HG02973 (cell line): ENCODE measurements around the gene IL17REL.

ENCODE experiments used
- ATAC-seq: cut with Tn5 transposase; IDR thresholded peaks from one replicate; pipeline ENCODE4 v1.9.1; 2021; ENCODE audit warnings: moderate library complexity; ENCODE audit not compliant: unreplicated experiment

Gene IL17REL

DNA sequence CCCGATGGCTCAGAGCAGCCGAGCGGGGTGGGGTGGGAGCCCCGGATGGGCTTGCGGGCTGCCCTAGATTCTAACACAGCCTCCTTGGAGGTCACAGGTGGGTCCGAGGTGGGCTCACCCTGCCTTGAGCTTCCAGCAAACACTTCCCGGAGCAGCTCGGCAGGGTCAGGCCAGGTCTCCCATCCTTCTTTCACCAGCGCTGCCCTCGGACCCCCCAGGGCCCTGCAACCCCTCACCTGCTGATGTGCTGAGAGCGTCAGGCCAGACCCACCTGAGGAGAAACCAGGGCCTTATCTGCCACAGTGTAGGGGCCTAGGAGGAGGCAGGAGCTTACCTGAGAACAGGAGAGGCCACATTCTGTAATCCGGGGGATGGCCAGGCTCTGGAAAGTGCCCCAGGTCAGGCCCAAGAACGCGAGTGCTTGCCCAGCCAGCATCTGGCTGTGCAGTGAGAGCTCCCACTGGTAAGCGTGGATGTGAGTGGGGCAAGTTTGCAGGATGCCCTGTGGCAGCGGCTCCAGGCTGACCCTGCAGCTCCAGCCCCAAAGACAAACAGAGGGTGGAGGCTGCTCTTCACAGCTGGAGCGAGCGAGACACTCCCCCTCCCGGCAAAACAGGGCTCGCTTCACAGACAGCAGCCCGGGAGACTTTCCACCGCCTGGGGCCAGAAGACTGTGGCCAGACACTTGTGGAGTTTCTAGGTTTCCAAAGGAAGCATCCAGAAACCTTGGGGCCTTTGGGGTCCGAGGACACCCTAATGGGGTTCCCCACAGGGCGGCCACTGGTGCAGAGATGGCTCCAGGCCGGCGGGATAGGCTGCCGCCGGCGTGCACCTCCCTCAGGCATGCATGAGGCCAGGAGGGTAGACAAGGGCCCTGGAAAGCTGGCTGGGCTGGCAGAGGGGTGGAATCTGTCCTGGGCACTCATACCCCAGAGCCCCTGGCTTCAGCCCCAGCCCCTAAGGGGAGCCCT lies at the start of gene IL17REL:
IL17REL (minus strand) TSS at position 555 of the 971 bp plus-strand sequence; CDS start at position 436, 119 bp downstream.
- no peak for ATAC-seq

DNA sequence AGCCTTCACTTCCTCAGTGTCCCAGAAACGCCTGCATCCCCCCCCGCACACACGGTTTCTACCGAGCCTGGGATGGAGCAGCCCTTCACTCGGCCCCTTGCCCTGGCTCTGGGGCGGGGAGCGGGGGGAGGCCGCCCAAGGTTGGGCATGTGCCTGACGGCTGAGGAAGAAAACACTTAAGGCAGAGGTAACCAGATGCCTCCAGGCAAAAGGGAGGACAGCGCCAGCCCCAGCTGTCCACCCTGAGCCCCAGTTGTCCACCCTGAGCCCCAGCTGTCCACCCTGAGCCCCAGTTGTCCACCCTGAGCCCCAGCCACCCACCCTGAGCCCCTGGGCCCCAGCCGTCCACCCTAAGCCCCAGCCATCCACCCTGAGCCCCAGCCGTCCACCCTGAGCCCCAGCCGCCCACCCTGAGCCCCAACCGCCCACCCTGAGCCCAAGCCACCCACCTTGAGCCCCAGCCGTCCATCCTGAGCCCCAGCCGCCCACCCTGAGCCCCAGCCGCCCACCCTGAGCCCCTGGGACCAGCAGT lies 49.3 kb upstream of the IL17REL start:
- ATAC-seq: no peak

DNA sequence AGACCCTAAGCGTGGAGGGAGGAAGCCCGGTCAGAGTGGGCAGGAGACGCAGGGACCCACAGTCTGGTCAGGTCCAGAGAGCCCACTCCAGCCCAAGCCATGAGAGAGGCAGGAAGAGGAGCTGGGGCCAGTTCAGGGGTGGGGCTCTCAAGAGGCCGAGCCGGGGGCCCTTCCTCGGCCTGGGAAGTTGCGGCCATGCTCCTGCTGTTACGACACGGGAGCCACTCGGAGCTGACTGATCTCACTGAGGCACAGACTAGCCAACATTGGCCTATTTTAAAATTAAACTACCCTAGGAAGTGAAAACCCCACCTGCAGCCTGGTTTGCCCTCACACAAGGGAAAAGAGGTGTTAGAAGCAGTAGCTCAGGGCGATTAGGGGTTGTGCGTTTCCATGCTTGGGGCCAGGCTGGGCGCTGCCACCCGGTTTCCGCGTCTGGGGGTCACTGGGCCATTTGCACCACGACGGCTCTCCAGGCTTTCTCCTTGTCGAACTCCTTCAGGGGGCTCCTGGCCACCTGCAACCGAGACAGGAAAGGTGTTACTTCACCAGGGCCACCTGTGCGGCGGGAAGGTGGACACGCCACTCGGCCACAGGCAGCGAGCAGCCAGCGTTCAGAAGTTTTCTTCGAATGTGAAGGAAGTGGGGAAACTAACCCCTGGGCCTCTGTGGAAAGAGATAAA lies 48.7 kb upstream of the IL17REL start:
- ATAC-seq: no peak

DNA sequence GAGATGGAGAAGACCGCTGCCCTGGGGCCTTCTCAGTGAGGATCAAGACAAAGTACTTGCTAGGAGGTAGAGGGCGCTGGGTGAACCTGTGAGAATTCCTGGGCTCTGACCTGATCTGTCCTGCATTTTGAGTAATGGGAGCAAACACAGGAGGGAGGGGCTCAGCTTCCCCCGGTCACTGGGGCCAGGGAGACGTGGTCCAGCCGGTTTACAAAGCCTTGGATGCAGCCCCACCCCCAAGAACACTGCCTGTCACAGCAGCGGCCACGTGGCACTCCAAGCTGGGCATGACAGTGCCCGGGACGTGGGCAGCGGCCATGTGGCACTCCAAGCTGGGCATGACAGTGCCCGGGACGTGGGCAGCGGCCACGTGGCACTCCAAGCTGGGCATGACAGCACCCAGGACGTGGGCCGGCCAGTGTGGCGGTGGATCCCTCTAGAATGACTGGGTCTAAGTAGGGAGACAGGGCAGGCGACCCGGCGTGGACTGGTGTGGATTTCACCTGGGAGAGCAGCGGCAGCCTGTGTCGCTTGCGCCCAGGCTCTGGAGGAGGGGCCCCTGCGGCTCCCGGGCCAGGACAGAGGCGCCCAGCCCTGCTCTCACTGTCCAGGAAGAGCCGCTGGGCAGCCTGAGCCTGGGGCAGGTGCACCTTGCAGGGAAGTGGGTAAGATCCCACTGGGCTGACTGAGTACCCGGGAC lies 48.0 kb upstream of the IL17REL start:
- no peak for ATAC-seq

DNA sequence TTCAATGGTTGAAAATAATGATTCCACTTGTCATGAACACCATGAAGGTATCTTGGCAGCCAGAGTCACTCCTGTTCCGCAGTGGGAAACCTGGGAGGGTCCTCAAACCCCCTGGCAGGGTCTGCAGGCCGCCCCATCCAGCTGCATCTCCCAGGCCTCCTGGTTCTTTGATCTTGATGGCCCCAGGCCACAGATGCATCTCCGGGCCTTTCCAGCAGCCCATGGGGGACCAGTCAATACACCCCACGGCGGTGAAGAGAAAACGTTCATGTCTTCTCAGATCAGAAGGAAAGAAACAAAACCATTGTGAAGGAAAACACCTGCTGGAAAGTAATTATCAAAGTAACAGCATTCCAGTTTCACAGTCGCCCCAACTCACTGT lies 47.3 kb upstream of the IL17REL start:
- no peak for ATAC-seq

DNA sequence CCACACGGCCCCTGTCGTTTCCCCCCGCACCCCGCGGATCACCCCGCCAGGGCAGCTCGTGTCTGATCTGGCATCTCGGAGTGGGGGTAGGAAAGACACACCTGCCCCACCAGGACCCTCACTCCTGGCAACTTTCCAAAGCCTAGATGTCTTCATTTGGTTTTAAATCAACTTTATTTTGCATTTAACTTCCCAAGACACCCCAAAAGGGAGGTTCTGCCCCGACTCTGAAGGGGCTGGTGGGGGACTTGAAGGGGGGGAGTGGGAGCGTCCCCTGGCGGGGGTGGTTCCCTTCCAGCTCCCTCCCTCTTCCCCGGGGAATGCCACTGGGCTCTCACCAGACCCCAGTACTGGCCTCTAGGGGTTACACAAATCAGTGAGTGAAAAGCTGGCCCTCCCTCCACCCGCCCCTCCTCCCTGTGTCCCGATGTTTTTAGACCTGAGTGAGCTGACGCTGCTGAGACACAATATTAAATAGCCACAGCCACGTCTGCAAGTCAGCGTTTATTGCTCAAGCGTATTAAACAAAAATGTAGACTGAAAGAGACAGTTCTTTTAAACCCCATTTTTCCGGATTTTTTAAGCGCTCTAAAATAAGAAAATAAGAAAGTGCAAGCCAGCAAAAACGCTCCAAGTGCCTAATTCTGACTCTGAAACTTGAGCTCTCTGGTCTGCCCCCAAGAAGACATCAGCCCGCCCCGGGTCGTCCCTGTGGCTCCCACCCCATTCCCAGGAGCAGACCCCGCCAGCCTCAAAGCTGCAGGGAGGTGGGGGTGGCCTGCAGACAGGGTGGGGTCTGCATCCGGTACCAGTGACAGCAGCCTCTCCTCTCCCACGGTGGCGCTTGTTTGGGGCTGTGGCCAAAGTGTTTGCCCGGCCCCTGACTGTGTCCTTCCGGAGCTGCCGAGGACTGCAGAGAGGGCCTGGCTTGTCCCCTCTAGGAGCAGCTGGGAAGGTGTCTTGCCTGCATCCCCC lies 46.6 kb upstream of the IL17REL start:
- no peak for ATAC-seq

DNA sequence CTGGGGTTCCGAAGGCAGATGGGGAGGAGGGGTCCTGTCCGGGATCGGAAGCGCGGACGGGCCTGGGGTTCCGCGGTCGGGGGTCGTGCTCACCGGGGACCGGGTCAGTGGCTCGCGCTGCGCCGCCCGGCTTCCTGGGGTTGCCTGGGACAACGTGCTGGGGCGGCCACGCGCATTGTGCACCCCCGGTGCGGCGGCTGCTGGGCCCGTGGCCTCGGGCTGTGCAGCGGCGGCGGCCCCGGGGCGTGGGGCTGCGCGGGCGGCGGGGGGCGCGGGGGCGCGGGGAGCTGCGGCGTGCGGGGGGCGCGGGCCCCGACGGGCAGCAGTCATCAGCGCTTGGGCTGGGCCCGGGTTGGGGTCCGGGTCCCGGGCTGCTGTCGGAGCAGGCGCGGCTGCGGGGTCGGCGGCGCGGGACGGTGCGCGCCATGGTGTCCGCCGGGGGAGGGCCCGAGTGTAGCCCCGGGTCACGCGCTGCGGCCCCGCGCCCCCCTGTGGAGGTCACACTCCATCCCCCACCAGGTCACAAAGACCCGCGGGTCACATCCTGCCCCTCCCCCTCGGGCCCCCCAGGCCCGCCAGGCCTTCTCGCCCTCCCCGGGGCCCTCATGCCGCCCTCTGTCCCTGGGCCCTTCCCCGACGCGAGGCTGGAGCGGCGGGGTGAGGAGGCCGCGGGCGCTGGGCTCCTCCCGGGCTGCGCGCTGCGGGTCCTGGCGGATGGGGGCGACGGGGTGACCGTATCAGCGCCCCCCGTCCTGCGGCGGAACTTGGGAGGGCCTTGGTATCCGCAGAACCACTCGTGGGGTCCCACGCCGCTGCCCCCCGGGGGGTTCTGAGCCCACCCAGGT lies 45.7 kb upstream of the IL17REL start, which contains the start of gene TTLL8:
TTLL8 (minus strand) TSS at position 238 of the 845 bp plus-strand sequence.
- ATAC-seq: no peak

DNA sequence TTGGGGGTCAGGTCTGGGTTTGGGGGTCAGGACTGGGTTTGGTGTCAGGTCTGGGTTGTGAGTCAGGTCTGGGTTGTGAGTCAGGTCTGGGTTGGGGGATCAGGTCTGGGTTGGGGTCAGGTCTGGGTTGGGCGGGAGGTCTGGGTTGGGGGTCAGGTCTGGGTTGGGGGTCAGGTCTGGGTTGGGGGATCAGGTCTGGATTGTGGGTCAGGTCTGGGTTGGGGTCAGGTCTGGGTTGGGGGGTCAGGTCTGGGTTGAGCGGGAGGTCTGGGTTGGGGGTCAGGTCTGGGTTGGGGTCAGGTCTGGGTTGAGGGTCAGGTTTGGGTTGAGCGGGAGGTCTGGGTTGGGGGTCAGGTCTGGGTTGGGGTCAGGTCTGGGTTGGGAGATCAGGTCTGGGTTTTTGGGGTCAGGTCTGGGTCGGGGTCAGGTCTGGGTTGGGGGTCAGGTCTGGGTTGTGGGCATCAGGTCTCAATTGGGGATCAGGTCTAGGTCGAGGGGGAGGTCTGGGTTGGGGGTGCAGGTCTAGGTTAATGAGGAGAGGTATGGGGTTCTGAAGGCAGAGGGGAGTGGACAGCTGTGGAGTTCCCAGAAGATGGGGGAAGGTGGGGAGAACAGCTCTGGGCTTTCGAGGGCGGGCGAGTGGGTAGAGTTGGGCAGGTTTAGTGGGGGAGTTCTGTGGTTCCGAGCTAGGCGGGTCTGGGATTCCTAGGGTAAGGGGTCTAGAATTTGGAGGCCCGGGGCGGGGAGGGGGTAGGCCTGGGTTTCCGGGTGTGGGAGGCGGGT lies 44.9 kb upstream of the IL17REL start:
- no peak for ATAC-seq

DNA sequence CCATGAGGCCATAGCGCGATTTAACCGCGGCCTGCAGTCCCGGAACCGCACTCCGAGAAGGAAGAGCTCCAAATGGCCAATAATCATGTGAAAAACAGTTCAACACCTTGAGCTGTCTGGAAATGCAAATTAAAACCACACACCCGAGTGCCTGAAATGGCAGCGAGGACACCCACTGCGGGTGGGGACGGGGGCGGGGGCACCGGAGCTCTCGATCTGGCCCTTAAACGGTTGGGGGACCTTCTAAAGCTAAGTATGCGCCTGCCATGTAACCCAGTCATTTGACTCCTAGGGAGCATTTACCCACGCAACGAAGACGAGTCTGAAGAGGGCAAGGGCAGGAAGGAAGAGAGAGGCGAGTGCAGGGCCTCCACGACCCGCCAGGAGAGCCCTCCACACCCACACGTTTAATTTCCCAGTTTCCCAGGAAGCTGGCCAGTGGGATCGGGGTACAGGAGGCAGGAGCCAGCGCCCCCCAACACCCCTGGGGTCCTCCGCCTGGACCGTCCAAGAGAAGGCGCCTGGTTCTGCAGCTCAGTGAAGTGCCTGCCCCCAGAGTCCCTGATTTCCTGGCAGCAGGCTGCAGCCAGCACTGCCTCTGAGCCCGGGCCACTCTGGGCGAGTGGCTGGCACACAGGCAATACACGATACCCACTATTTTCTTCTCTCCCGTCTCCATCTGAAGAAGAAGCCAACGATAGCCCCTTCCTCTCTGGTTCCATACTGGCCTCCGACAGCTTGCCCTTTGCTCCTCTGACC lies 43.8 kb upstream of the IL17REL start:
- no peak for ATAC-seq

DNA sequence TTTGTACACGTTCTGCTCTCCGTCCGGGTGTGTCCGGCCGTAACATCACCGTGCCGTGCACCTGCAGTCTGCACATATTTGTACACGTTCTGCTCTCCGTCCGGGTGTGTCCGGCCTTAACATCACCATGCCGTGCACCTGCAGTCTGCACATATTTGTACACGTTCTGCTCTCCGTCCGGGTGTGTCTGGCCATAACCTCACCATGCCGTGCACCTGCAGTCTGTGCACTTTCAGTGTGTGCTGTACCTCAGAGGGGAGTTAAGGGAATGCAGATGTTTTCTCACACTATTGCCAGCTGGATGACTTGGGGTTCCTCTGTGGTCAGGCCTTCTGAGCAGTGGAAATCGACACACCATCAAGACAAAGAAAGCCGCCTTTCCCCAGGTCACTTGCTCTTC lies 41.3 kb upstream of the IL17REL start:
- no peak for ATAC-seq

DNA sequence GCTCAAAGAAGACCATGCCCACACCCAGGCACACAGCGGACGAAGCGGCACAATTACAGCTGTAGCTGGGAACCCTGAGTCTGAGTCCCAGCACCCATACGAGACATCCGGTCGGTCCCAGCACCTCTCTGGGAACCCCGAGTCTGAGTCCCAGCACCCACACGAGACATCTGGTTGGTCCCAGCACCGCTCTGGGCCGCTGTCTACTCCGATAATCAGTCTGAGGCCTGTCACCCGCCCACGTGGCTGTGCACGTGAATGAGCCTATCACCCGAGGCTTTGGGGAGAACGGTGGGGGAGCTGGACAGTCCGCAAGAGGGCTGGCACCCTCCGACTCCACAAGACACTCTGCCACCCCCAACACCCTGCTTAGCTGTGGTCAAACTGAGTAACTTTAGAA lies 39.4 kb upstream of the IL17REL start:
- ATAC-seq: no peak

DNA sequence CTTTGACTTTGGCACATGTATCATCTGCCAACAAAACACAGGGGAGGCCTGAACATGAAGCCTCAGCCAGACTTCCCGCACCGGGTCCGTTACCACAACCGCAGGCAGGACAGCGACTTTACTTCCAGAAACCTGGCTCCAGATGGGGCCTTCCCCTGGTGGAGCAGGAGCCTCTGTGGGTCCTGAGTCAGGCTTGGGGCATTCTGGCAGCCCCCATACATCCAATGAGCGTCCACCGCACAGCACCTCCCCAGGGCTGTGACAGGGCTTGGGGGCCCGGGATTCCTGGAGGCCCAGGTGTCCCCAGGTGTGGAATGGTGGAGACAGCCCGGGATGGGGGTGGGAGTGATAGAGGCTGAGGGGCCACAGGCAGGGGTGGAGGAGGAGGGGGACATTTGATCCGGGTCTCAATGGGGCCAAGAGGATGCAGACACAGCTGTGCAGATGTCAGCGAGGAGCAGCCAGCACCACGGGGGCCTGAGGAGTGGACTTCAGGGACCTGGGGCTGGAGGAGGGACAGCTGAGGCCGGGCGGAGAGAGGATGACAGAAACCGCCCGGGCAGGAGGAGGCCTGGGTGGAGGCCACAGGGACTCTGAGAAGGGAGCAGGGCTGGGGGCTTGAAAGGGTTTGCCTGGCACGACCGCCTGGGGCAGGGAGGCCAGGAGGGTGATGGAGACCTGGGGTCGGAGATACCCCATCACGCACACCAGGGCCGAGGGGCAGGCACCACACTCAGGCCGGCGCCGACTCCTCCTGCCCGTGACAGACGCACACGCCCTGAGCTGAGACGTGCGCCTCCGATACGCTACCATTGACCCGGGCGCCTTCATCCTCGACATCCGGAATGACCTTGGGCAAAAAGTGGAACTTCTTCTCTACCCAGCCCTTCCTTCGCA lies 37.0 kb upstream of the IL17REL start:
- no peak for ATAC-seq

DNA sequence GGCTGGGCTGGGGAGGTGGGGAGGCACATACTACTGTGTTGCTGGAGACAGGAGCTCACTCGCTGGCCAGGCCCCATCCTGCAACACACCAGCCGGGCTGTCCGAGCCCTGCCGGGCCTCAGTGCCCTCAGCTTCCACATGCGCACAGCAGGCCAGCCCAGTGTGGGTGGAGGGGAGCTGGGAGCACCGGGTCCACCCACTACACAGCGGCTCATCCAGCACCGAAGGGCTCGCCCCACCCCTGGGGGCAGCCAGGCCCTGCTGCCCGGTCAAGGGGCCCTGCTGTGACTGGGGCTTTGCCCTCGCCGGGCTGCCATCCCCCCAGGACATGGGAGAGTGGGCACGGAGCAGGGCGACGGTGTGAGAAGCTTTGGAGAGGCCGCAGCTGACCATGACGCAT lies 36.3 kb upstream of the IL17REL start:
- no peak for ATAC-seq

DNA sequence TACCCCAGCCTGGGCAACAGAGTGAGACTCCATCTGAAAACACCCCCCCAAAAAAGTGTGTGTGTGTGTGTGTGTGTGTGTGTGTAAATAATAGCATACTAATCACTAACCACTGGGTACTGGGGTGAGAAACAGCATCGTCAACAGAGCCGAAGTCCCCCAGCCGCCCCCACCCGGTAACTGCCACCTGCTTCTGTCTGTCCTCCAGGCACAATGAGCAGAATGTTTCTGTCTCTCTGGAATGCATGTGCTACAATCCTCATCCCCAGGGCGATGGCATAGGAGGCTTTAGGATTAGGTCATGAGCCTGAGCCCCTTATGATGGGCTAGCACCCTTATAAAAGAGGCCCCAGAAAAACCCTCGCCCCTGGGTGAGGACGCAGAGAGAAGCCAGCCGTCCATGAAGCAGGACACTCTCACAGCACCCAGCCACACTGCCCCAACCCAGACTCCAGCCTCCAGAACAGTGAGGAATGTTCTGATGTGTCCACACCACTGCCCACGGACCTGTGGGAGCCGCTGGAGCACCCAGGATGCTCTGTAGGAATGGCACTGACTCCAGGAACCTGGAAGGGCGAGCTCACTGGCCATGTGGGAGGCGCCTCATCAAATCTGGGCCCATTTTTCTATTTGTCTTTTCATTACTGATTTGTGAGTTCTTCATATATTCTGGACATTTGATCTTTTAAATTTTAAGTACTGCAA lies 35.6 kb upstream of the IL17REL start:
- no peak for ATAC-seq

DNA sequence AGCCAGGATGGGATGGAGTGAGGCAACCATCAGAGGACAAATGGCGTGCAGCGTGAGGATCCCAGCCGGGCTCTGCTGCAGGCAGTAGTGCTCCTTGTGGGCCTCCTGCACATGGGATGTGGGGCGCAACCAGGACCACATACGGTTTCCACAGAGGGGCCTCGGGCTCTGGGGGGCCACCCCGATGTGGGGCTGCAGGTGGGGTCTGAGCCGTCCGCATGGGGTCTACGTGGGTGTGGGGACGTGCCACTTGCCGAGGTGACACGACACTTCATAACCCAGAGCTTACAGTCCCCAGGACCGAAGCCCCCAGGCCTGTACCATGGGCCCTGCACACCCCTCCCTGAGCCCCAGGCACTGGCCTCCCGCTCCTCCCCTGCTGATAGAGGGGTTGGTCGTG lies 34.8 kb upstream of the IL17REL start:
- ATAC-seq: no peak
